AG10803 (cell line): ENCODE data around the gene SLC2A6.

Source experiments
- DNase-seq: peaks from one replicate; pipeline ENCODE4 v3.0.0; 2010; ENCODE audit warnings: low read depth
- H3K4me3 ChIP-seq: 2 replicates; pipeline ENCODE4 v1.5.1; 2011; ENCODE audit warnings: mild to moderate bottlenecking, low read length, control low read depth
- CTCF ChIP-seq: conservative IDR thresholded peaks from 2 replicates; pipeline ENCODE4 v1.5.1; 2011; ENCODE audit warnings: mild to moderate bottlenecking, low read length, control low read depth, inconsistent platforms

SLC2A6 gene

GRCh38 chr9:133421615-133422542 is 57.0 kb downstream of the SLC2A6 start, which contains the start of gene ADAMTS13:
ADAMTS13 (plus strand) TSS chr9:133422367; CDS start chr9:133422444, 77 bp downstream.
- H3K4me3 ChIP-seq = no peak within 1 kb of the TSS
- TF ChIP-seq CTCF = no peak
- no peak for DNase-seq
